ENCODE data around the gene RGS10. TPM values are rescaled to one million over a fixed set of nuclear protein-coding genes. Genes with fewer than 3 reads are reported as not detected.

The RGS10 gene
- total and polyA plus RNA-seq, 12 donors = 1.9 to 16.5 (median 3.8) TPM

GRCh38 chr10:119480667-119481066 is 61.9 kb downstream of the RGS10 start:
- WGBS, 2 donors = 62 to 63% methylated on average over 4 of the region's 4 CpGs

GRCh38 chr10:119479532-119479931 is 63.0 kb downstream of the RGS10 start:
- Histone ChIP-seq H3K4me3 (no peak overlapping the region), H3K27me3 (peaks cover 0 to 13% (median 0%) of the 10 kb centered on the region in 7 donors), H3K9me3 (no peaks in the 10 kb centered on the region), H3K27ac (no peak overlapping the region), H3K4me1 (peaks cover 0 to 11% (median 0%) of the 10 kb centered on the region in 9 donors), H3K36me3 (no peaks in the 10 kb centered on the region)
- DNase-seq (no peak), ATAC-seq (peak in 3 of 8 donors; percentile 9 to 20 (median 11))
- intact Hi-C loops (cut with DNase I) = no loop called here
- no peak for TF ChIP-seq CTCF (IDR thresholded peaks at IDR 0.05)
- WGBS, 2 donors = 37 to 39% methylated on average over 8 of the region's 8 CpGs

More at GRCh38 chr10:119480667-119481066, 61.9 kb downstream of the RGS10 start:
- Histone ChIP-seq H3K36me3 (no peaks in the 10 kb centered on the region), H3K4me3 (no peak overlapping the region), H3K27ac (no peak overlapping the region), H3K4me1 (peaks cover 0 to 11% (median 0%) of the 10 kb centered on the region in 9 donors), H3K27me3 (peaks cover 0 to 13% (median 0%) of the 10 kb centered on the region in 7 donors), H3K9me3 (no peaks in the 10 kb centered on the region)
- DNase-seq (no peak), ATAC-seq (peak in 3 of 8 donors; percentile 46 to 67 (median 48))
- intact Hi-C loops (cut with DNase I) = no loop called here
- no peak for TF ChIP-seq CTCF (IDR thresholded peaks at IDR 0.05)

- peak in 6 of 8 donors; percentile 69 to 85 (median 74) for ATAC-seq
- Histone ChIP-seq H3K4me1 (peaks cover 0 to 11% (median 0%) of the 10 kb centered on the region in 9 donors), H3K27ac (no peak overlapping the region), H3K27me3 (peaks cover 0 to 16% (median 0%) of the 10 kb centered on the region in 7 donors), H3K36me3 (no peaks in the 10 kb centered on the region), H3K9me3 (no peaks in the 10 kb centered on the region), H3K4me3 (no peak overlapping the region)
- WGBS, 2 donors = 22 to 29% methylated on average over 6 of the region's 6 CpGs
- intact Hi-C loops (cut with DNase I) = no loop called here
- TF ChIP-seq CTCF (IDR thresholded peaks at IDR 0.05) = no peak
- no peak for DNase-seq
Observed at GRCh38 chr10:119478811-119479341, 63.6 kb downstream of the RGS10 start.

- no peak for TF ChIP-seq CTCF (IDR thresholded peaks at IDR 0.05)
- Histone ChIP-seq H3K4me3 (no peak overlapping the region), H3K27me3 (peaks cover 0 to 20% (median 0%) of the 10 kb centered on the region in 7 donors), H3K4me1 (peaks cover 0 to 11% (median 0%) of the 10 kb centered on the region in 9 donors), H3K27ac (no peak overlapping the region), H3K36me3 (no peaks in the 10 kb centered on the region), H3K9me3 (no peaks in the 10 kb centered on the region)
- no peak for DNase-seq
- ATAC-seq = no peak
- intact Hi-C loops (cut with DNase I) = no loop called here
- 61 to 63% methylated on average over 8 of the region's 8 CpGs for WGBS, 2 donors
Observed at GRCh38 chr10:119478111-119478802, 64.3 kb downstream of the RGS10 start.

Measured in heart right ventricle (tissue), 16 donors.